GM12892 (cell line): ENCODE results near the gene RFC4.

Source experiments
- POLR2A ChIP-seq: IDR thresholded peaks from 2 replicates; pipeline ENCODE4 v1.6.1; 2011; ENCODE audit warnings: low read depth, low read length, control low read depth
- POLR2AphosphoS5 ChIP-seq: IDR thresholded peaks from 2 replicates; pipeline ENCODE4 v1.6.1; 2011; ENCODE audit warnings: low read depth, low read length, control low read depth

DNA sequence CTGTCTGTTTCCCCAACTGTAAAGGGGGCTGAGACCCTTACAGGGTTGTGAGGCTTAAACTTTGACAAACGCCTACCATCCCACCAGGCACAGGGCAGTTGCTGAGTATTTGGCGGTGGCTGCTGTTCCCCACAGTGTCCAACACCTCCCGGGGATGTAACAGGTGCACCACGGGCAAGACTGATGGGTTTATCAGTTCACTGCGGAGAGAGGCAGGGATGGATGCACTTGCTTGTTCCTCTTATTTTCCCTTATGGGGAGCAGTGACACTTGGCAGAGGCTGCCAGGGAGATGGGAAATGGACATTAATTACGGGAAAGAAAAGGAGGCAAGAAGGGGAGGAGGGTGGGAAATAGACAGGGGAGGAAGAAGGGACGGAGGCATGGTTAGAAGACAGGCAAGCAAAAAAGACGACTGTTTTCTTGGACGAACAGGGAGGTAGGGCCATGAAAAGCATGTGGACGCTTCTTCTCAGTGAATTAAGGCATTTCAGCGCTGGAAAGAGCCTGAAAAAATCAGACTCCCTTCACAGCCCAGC is 19.7 kb upstream of the RFC4 start:
- no peak for TF ChIP-seq POLR2A
- no peak for TF ChIP-seq POLR2AphosphoS5
